AG09309 (cell line): Measurements from ENCODE around the gene LINGO3.

Experiments
- DNase-seq: peaks from one replicate; pipeline ENCODE4 v3.0.0-alpha.2; 2010; ENCODE audit warnings: low read depth
- H3K4me3 ChIP-seq: 2 replicates; pipeline ENCODE4 v1.5.1; 2011; ENCODE audit warnings: mild to moderate bottlenecking, low read depth, low read length, moderate library complexity; ENCODE audit not compliant: control insufficient read depth
- TF ChIP-seq, protein P1 (sequence below): IDR thresholded peaks from 2 replicates; pipeline ENCODE4 v1.5.1; 2011; ENCODE audit warnings: mild to moderate bottlenecking, low read depth, low read length, inconsistent platforms; ENCODE audit not compliant: insufficient read depth, control insufficient read depth; ENCODE audit errors: missing control alignments

The LINGO3 gene

DNA sequence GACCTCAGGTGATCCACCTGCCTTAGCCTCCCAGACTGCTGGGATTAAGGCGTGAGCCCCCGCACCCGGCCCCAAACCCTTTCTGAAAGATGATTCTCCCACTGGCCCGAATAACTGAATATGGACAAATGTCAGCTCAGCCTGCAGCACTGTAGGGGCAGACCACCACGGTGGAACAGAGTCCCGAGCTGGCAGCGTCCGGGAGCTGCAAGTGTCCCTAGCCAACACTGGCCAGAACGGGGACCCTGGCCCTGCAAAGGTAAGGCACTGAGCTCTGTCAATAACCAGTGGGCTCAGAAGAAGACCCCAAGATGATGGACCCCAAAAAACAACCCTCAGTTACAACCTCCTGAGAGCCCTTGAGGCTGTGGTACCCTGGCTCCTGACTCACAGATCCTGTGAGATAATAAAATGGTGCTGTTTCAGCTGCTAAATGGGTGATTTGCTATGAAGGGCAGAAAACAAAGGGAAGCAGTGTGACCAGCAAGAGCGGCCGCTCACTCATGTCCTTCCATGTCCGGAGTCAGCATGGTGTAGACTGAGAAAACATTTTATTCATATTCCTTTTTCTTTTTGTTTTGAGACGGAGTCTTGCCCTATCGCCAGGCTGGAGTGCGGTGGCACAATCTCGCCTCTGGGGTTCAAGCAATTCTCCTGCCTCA lies 18.9 kb upstream of the LINGO3 start:
- no peak for DNase-seq
- TF ChIP-seq, protein P1, sequence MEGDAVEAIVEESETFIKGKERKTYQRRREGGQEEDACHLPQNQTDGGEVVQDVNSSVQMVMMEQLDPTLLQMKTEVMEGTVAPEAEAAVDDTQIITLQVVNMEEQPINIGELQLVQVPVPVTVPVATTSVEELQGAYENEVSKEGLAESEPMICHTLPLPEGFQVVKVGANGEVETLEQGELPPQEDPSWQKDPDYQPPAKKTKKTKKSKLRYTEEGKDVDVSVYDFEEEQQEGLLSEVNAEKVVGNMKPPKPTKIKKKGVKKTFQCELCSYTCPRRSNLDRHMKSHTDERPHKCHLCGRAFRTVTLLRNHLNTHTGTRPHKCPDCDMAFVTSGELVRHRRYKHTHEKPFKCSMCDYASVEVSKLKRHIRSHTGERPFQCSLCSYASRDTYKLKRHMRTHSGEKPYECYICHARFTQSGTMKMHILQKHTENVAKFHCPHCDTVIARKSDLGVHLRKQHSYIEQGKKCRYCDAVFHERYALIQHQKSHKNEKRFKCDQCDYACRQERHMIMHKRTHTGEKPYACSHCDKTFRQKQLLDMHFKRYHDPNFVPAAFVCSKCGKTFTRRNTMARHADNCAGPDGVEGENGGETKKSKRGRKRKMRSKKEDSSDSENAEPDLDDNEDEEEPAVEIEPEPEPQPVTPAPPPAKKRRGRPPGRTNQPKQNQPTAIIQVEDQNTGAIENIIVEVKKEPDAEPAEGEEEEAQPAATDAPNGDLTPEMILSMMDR: no peak
- no peak overlapping the region for H3K4me3 ChIP-seq

GRCh38 chr19:2325281-2326046 lies 17.5 kb upstream of the LINGO3 start:
- TF ChIP-seq, protein P1: no peak
- no peak for DNase-seq
- H3K4me3 ChIP-seq: no peak overlapping the region

- H3K4me3 ChIP-seq: no peak overlapping the region
- TF ChIP-seq, protein P1: no peak
- no peak for DNase-seq
Observed at GRCh38 chr19:2324220-2324948, 16.4 kb upstream of the LINGO3 start.

DNA sequence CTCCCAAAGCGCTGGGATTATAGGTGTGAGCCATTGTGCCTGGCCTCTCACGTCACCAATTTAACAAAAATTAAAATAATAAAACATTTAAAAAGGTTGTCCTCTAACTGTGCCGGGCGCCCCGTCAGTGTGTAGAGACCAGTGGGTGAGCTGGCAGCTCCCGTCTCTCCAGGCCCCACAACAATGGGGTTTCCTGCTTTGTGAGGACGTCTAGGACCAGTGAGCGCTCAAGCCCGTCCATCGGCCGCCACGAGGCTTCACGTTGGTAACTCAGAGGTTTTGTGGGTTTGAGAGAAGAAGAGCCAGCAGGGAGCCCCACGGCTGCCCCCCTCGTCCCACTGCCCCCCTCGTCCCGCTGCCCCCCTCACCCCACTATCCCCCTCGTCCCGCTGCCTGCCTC lies 15.8 kb upstream of the LINGO3 start:
- DNase-seq: no peak
- no peak overlapping the region for H3K4me3 ChIP-seq

DNA sequence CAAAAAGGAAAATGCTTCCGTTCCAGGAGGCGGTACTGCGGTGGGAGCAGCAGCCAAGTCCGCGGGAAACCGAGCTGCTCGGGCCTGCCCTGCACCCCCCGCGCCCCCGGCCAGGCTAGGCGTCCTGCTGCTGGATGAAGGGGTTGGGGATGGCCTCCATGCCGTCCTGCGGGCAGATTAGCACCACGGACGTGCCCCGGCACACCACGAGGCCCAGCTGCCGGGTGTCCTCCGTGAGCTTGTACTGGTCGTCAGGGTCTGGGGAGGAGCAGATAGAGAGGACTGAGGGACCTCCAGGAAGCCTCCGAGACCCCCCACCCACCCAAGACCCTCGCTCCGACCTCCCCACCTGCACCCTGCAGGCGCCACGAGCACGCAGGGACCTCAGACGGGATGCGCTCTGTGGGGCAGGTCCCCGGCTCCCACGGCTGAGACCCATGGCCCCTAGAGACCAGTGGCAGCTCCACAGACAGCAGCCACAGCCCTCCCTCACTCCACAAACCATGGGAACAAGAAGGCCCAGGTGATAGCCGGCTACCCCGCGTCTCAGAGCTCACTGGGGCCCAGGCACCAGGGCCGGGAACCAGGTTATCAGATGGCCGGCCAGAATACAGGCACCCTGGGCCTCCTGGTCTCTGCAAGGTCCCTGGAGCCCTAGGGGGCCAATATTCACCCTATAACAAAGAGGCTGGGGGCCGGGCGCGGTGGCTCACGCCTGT lies 13.8 kb upstream of the LINGO3 start:
- no peak overlapping the region for H3K4me3 ChIP-seq
- no peak for DNase-seq
- TF ChIP-seq, protein P1: no peak

More for the DNA sequence above, 15.8 kb upstream of the LINGO3 start:
- TF ChIP-seq, protein P1: no peak

DNA sequence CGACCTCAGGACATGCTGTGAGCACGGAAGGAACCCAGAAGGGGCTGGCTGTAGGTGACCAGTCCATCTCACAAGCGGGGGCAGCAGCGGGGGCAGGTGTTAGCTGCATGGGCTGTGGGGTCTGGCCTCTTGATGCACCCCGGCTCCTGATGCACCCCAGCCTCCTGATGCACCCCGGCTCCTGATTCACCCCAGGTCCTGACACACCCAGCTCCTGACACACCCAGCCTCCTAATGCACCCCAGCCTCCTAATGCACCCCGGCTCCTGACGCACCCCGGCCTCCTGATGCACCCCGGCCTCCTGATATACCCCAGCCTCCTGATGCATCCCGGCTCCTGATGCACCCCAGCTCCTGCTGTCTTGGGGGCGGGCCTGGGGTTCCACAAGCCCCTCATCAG lies 13.0 kb upstream of the LINGO3 start:
- H3K4me3 ChIP-seq: no peak overlapping the region
- TF ChIP-seq, protein P1: no peak
- no peak for DNase-seq
